HL-60 (cell line): Measurements from ENCODE around the gene ATP8A1.

Source experiments
- DNase-seq, 2 experiments: peaks; one replicate each; pipeline ENCODE4 v3.0.0-alpha.2; 2010 to 2020; ENCODE audit warnings: low read depth in 1 of 2, low spot score in 1 of 2
- H3K27ac ChIP-seq: fragments of 250-450 bp; sonication (Bioruptor Pico); replicated peaks from 2 replicates; pipeline ENCODE4 v1.5.1; 2020; ENCODE audit warnings: mild to moderate bottlenecking, moderate library complexity
- H3K27me3 ChIP-seq: fragments of 250-450 bp; sonication (Bioruptor Pico); 2 replicates; pipeline ENCODE4 v1.5.1; 2021; ENCODE audit warnings: mild to moderate bottlenecking, moderate library complexity; ENCODE audit not compliant: insufficient read depth, poor library complexity, severe bottlenecking
- H3K4me3 ChIP-seq: replicated peaks from 2 replicates; pipeline ENCODE4 v1.5.1; 2011; ENCODE audit warnings: mild to moderate bottlenecking, control low read depth, low read length; ENCODE audit not compliant: insufficient read depth
- CTCF ChIP-seq: IDR thresholded peaks from one replicate; pipeline ENCODE4 v1.5.1; 2011; ENCODE audit warnings: low read length, control low read depth, inconsistent platforms; ENCODE audit not compliant: insufficient read depth
- GABPA ChIP-seq: IDR thresholded peaks from 2 replicates; pipeline ENCODE4 v1.6.1; 2012; ENCODE audit warnings: low read depth
- POLR2AphosphoS5 ChIP-seq: IDR thresholded peaks from 2 replicates; pipeline ENCODE4 v1.6.1; 2012; ENCODE audit warnings: low read depth
- REST ChIP-seq: IDR thresholded peaks from 2 replicates; pipeline ENCODE4 v1.6.1; 2012; ENCODE audit warnings: low read depth; ENCODE audit not compliant: insufficient replicate concordance
- SPI1 ChIP-seq: IDR thresholded peaks from 2 replicates; pipeline ENCODE4 v1.6.1; 2012; ENCODE audit warnings: low read depth, mild to moderate bottlenecking, borderline replicate concordance

The ATP8A1 gene

GRCh38 chr4:42490015-42490414, 166.9 kb downstream of the ATP8A1 start:
- DNase-seq: no peak

GRCh38 chr4:42489095-42489494, 167.8 kb downstream of the ATP8A1 start:
- Histone ChIP-seq H3K27me3 (peaks cover 2% of the 10 kb centered on the region), H3K27ac (no peak overlapping the region), H3K4me3 (no peak overlapping the region)
- TF ChIP-seq POLR2AphosphoS5 (no peak), SPI1 (no peak), CTCF (no peak), GABPA (no peak), REST (no peak)
- no peak for DNase-seq

More at GRCh38 chr4:42490015-42490414, 166.9 kb downstream of the ATP8A1 start:
- Histone ChIP-seq H3K4me3 (no peak overlapping the region), H3K27ac (no peak overlapping the region), H3K27me3 (peaks cover 2% of the 10 kb centered on the region)
- TF ChIP-seq GABPA: no peak
- TF ChIP-seq SPI1: no peak
- no peak for TF ChIP-seq REST
- TF ChIP-seq CTCF: no peak
- no peak for TF ChIP-seq POLR2AphosphoS5

- peaks cover 2% of the 10 kb centered on the region for H3K27me3 ChIP-seq
- DNase-seq: no peak
- TF ChIP-seq GABPA (no peak), REST (no peak), CTCF (no peak), SPI1 (no peak), POLR2AphosphoS5 (no peak)
- no peak overlapping the region for H3K4me3 ChIP-seq
- H3K27ac ChIP-seq: no peak overlapping the region
These were observed 168.4 kb downstream of the ATP8A1 start for GRCh38 chr4:42488554-42488953.
